GM19025 (cell line): Measurements from ENCODE around the gene GARIN1A.

Experiments used
- ATAC-seq: cut with Tn5 transposase; IDR thresholded peaks from one replicate; pipeline ENCODE4 v1.9.1; 2021; ENCODE audit warnings: mild to moderate bottlenecking, low read depth, moderate library complexity; ENCODE audit not compliant: unreplicated experiment

GARIN1A gene

DNA sequence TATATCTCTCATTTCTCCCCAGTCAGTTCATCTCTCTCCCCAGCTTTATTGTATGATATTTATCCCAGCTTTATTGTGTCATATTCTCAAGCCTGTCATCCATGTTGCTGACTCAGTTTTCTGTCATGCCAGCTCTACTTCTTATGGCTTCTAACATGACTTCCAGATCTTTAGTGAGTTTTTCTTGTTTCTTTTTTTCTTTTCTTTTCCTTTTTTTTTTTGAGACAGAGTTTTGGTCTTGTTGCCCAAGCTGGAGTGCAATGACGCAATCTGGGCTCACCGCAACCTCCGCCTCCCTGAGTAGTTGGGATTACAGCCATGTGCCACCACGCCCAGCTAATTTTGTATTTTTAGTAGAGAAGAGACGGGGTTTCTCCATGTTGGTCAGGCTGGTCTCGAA is 38.4 kb downstream of the GARIN1A start:
- ATAC-seq, result no peak

DNA sequence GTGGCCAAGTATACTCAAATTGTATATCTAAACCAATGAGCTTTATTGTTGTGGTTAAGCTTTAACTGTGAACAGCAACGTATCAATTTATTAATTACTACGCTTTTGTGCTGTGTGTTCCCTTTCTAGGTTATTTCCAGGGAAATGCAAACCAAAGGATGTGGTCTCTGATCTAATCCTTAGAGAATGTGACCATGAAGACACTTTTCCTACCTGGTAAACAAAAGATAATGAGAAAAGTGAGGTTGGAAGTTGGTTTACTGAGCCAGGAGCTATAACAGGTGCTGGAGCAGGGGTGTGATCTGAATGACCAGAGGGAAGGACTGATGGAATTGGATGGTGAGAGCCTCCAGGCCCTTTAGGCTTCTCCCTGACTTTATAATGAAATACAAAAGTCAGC is 41.7 kb downstream of the GARIN1A start:
- ATAC-seq, result no peak

DNA sequence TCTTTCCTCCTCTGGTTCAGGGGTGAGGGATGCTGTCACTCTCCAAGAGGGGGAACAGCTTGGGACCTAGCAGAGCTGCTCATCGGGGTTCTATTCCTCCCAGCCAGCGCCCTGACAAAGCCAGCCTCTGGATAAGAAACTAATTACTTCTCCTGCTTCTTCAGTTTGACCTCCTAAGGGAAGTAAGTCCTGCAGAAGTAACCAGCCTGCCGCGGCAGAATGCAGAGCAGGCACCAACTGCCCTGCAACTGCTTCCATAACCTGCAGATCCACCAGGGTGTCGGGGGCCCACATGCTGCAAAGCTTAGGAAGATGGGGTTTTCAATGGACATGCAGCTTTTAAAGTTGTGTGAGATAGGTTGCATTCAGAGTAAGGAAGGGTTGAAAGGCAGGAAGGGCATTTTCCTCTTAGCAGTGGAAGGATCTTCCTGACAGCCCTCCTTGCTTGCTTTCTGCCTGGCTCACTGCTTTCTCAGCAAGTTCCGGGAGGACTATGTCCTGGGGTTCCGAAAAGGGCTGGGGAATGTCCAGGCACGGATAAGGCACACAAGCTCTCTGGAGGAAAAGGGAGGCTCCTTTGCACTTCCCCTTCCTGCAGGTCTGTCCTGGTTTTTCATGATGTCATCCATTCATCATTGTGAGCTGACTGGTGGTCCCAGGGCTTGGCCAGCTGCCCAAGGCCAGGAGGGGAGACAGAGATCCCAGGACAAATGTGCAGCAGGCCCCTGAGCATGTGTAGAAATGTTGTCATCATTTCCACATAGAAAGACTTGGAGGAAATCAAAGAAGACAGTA is 42.8 kb downstream of the GARIN1A start:
- ATAC-seq, result no peak

DNA sequence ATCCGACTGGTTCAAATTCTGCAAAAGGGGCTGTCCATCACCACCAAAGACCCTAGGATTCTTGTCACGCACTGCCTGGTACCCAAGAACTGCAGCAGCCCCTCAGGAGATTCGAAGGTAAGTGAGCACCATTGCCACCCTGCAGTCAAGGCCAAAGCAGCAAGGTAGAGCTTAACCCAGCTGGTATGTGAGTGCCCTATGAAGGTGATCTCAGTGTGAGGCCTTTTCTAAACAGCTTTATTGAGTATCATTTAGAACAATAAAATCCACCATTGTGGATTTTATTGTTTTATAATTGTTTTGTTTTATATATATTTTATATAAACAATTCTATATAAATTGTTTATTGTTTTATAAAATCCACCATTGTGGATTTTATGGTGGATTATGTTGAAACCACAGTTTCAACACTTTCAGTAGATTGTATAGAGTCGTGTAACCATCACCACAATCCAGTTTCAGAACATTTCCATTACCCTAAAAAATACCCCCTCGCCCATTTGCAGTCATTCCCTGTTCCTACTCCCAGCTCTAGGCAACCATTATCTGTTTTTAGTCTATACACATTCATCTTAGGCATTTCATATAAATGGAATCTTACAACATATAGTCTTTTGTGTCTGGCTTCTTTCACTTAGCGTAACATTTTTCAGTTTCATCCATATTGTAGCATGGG is 47.0 kb downstream of the GARIN1A start:
- no peak for ATAC-seq

DNA sequence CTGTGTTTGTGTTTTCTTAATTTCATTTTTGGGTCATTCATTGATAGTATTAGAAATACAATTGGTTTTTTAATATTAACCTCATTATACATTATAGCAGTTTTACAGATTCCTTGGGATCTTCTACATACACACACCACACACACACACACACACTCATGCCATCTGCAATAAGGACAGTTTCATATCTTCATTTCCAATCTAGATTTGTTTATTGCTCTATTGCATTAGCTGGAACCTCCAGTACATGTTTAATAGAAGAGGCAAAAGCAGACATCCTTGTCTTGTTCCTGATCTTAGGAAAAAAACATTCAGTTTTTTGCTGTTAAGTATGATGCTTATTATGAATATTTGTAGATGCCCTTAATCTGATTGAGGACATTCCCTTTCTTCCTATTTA is 49.3 kb downstream of the GARIN1A start:
- ATAC-seq, result no peak
